HG03135 (cell line): ENCODE results near the gene SOS2.

Experiments used
- ATAC-seq: cut with Tn5 transposase; IDR thresholded peaks from one replicate; pipeline ENCODE4 v1.9.1; 2021; ENCODE audit warnings: mild to moderate bottlenecking, moderate library complexity; ENCODE audit not compliant: unreplicated experiment

SOS2 gene

GRCh38 chr14:50116966-50117365, 114.4 kb downstream of the SOS2 start:
- ATAC-seq: no peak

DNA sequence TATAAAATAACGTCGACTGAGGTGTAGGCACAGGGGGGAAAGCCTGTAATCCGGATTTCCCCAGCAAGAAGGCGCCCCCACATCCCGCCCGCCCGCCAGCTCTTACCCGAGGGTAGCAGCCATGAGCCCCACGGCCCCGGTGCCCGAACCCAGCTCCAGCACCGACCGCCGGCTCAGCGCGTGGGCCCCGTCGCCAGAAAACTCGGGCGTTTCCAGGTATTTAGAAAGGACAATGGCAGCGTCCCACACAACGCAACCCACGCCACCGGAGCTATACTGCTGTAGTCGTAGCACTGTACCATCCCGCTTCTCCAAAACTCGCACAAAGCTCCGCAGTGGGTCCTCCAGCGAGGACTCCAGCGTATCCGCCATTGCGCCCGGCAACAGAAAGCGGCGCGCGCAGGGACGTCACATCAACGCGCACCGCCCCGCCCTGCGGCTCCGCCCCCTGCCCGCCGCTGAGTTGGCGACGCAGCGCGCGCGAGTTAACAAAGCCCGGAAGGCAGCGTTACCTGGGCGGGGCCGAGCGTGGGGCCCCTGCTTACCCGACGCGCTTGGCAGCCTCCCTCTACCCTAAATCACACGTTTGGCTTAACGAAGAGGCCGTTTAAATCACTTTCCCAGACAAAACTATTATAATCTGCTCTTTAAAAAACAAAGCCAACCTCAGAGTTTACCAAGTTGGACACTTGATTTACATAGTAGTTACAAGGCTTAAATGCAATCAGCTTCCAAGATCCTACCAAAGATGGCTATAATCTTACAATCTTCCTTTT, 115.0 kb downstream of the SOS2 start, which contains the start of gene VCPKMT:
VCPKMT (minus strand) TSS at position 392 of the 776 bp plus-strand sequence; CDS start at position 372, 20 bp downstream.
- peak; percentile 95 for ATAC-seq

- ATAC-seq: no peak
Measured at GRCh38 chr14:50113381-50114035, 117.9 kb downstream of the SOS2 start.

GRCh38 chr14:50110323-50111037, 120.9 kb downstream of the SOS2 start:
- no peak for ATAC-seq

- no peak for ATAC-seq
Measured at GRCh38 chr14:50109342-50109741, 122.0 kb downstream of the SOS2 start.

GRCh38 chr14:50107850-50108249, 123.5 kb downstream of the SOS2 start:
- ATAC-seq: no peak

DNA sequence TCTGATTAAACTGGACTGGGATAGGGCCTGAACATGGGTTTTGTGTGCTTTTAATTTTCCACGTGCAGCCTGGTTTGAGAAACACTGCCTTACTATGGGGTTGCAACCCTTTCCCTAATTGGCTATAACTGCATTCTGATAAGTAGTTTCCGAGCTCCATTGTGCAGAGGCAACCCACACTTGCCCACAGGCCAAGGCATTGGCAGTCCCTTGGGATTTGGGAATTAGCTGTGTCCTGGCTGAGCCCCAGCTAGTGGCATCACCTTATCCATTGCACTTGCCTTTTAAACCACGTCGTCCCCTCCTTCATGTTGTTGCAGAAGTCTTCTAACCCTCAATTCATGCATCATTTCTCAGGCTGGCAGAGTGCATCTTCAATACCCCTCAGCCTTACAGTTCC, 125.2 kb downstream of the SOS2 start:
- no peak for ATAC-seq

GRCh38 chr14:50103558-50103957, 127.8 kb downstream of the SOS2 start:
- no peak for ATAC-seq

DNA sequence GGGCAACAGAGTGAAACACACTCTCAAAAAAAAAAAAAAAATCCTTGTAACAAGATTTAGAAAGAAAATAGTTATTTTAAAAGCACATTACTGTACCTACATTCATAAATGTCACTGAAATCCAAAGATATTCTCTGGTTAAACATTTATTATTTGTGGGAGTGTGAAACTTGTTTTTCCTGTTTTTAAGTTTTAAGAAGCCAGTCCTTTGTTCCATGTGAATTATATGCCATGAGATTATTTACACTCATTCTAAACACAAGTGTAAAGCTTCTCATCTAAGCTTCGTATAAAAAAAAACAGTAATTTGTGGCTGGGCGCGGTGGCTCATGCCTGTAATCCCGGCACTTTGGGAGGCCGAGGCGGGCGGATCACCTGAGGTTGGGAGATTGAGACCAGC, 130.0 kb downstream of the SOS2 start:
- no peak for ATAC-seq

- no peak for ATAC-seq
Measured at GRCh38 chr14:50100805-50101204, 130.6 kb downstream of the SOS2 start.

- no peak for ATAC-seq
Measured at GRCh38 chr14:50099335-50099734, 132.0 kb downstream of the SOS2 start.

DNA sequence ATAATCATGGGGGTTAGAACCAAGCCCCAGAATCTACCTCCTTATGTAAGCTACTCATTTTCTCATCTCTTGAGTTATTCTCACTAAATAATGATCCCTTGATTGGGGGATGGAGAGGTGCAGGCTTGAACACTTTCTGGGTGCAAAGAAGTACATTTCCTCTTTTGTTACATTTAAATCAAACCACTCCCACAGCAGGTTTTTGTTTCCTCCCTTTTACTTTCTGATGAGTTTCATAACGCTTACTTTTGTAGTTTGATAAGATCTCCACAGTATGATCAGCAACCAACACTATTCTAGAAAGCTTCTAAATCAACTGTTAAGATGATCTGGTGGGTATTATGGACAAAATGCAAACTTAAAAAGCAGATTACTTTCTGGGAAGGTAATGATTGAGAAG, 135.5 kb downstream of the SOS2 start:
- ATAC-seq: no peak

DNA sequence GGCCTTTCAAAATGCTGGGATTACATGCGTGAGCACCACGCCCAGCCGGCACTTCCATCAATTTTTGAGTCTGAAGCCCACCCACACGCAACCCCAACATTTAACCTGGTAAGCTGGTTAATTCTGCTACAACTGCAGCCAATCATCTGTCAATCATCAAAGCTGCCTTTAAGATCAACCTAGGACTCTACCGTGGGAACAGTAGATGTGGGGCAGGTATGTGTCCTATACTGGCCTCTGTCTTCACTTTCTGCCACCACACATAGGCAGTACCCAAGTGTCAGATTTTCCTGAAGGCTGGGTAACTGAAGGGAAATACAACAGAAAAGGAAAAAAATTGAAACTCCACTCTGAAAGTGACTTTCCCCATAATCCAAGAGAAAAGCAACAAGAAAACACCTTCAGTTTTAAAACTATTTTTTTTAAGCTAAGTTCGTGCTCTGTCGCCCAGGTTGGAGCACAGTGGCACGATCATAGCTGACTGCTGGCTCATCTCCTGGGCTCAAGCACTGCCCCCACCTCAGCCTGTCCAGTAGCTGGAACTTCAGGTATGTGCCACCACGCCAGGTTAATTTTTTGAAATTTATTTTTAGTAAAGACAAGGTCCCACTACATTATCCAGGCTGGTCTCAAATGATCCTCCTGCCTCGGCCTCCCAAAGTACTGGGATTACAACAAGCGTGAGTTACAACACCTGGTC, 137.2 kb downstream of the SOS2 start:
- ATAC-seq: no peak

GRCh38 chr14:50093496-50093895, 137.9 kb downstream of the SOS2 start:
- no peak for ATAC-seq

DNA sequence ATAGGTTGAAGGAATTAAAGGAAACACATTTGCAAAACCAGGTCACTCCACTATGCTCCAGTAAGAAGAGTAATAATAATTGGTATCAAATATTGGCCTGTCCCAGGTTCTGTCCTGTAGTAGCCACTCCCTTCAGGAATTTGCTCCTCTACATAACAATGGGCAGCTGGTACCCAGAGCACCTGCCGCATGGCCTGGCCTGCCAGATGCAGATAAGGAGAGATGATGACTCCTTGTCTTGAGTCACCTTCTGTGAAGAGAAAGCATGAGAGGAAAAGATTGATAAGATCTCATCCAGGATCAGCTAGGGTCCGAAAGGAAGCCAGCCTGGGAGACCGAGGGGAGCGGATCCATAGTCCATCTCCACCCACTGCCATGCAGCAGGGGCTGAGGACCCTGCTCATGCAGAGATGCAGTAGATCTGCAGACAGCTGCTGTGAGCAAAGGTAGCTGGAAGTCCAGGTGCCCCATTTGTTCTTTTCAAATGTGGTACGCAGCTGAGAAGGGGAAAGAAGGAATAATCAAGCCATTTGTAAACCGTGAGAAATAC, 139.3 kb downstream of the SOS2 start:
- no peak for ATAC-seq

DNA sequence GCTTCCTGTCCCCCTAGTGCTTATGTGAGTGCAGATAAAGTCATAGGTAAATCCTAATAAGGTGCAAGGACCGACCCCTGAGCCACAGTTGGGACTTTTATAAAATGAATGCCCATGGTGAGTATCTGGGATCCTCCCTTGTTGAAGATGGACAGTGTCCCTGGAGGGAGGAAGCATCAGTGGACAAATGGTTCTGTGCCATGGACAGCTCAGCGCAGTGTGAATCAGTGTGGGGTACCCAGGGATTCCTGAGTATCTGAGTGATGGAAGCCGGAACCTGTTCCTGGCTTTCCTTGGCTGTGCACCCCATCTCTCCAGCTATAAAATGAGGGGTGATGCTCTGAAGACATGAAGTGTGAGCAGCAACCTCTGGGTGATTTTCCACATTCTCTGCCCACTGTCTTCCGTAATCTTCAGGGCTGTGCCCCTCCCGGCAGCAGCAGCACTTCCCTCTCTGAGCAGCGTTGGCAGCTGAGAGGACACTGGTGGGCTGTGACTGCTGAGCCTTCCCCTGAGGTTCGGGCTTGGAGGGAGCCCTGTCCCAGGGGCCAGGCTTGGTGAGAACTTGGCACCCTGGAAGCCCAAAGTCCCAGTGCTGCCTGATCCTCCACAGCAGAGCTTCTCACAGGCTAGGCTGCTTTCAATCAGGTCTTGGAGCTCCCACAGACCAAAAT, 140.0 kb downstream of the SOS2 start:
- no peak for ATAC-seq

GRCh38 chr14:50089208-50089607, 142.2 kb downstream of the SOS2 start:
- ATAC-seq: no peak

DNA sequence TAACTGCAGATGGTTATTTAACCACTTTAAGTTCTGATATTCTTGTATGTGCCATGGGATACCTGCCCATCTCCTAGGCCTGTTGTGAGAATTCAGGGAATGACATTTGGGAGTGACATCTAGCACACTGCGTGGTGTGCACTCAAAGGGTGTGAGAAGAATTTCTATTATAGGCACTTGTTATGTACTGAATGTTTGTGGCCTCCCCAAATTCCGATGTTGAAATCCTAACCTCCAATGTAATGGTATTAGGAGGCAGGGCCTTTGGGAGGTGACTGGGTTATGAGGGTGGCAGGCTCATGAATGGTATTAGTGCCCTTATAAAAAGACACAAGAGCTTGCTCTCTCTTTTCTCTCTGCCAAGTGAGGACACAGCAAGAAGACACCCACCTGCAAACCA, 142.6 kb downstream of the SOS2 start:
- no peak for ATAC-seq

GRCh38 chr14:50088117-50088515, 143.3 kb downstream of the SOS2 start:
- ATAC-seq: no peak

GRCh38 chr14:50087341-50088116, 143.8 kb downstream of the SOS2 start:
- ATAC-seq: no peak
